ENCODE results near the gene GPR153.

Gene GPR153

DNA sequence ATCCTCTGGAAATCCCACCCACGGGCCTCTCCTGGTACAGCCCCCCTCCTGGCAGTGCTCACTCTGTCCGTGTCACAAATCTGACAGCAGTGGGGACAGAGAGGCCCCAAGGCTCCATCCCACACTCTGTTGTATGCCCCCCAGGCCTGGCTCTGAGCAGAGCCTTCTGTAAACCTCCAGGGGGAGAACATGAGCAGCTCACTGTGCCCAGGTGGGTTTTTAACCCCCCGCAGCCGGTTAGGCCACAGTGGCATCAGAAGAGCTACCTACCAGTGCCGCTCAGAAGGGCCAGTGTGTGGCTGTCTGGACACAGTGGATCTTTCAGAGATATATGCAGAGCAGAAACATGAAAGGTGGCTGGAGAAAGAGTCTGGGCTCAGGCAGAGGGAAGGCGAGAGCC, 12.0 kb upstream of the GPR153 start:
- CTCF ChIA-PET: interaction anchor here (1.0 to 1.1 kb wide), 2 partner anchors 11 to 149 kb away, joined by 3 read pairs; no protein-coding TSS in a partner anchor
- DNase-seq (ENCODE audit: low read depth, low spot score): no peak
- POLR2A ChIA-PET: no interaction called here
- TF ChIP-seq, protein P1, sequence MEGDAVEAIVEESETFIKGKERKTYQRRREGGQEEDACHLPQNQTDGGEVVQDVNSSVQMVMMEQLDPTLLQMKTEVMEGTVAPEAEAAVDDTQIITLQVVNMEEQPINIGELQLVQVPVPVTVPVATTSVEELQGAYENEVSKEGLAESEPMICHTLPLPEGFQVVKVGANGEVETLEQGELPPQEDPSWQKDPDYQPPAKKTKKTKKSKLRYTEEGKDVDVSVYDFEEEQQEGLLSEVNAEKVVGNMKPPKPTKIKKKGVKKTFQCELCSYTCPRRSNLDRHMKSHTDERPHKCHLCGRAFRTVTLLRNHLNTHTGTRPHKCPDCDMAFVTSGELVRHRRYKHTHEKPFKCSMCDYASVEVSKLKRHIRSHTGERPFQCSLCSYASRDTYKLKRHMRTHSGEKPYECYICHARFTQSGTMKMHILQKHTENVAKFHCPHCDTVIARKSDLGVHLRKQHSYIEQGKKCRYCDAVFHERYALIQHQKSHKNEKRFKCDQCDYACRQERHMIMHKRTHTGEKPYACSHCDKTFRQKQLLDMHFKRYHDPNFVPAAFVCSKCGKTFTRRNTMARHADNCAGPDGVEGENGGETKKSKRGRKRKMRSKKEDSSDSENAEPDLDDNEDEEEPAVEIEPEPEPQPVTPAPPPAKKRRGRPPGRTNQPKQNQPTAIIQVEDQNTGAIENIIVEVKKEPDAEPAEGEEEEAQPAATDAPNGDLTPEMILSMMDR (IDR thresholded peaks at IDR 0.05; ENCODE audit: insufficient read depth, low read length, missing control alignments): no peak
- no peak overlapping the region for H3K4me3 ChIP-seq (ENCODE audit: low read depth, low read length)

DNA sequence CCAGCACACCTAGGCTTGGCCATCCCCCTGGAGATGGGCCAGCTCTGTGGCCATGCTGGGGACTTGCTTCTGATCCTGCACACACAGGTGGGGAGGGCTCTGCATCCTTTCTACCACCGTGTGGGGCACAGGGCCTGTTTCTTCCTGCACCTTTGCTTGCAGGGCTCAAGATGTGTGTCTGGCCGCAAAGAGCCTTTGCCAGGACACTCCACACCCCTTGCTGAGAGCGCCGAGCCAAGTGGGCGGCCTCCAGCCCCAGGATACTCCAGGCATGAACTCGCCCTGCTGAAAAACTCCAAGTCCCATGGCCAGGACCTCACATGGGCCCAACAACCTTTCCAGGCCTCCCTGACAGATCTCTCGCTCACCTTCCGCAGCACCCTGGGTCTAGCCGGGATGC, 11.6 kb upstream of the GPR153 start:
- ChIA-PET CTCF (interaction anchor here (1.0 to 1.1 kb wide), 2 partner anchors 12 to 150 kb away, joined by 3 read pairs; no protein-coding TSS in a partner anchor), POLR2A (no interaction called here)
- no peak for DNase-seq (ENCODE audit: low read depth, low spot score)
- TF ChIP-seq, protein P1 (IDR thresholded peaks at IDR 0.05; ENCODE audit: insufficient read depth, low read length, missing control alignments): no peak
- no peak overlapping the region for H3K4me3 ChIP-seq (ENCODE audit: low read depth, low read length)

DNA sequence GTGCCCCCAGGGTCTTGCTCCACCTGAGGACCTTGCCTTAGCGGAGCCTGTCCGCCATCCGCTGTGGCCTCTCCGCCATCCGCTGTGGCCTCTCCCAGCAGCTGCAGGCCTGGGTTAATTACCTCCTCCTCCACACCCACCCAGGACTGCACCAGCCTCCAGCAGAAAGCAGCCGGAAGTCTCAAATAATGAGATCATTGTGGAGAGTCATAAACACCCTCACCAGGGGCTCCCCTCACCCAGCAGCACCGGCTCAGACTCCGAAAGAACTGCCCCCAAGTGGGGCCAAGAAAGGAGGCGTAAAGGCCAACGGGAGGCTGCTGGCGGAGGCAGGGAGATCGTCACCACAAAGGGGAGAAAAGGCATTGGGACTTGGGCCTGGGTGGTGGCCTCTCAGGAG, 10.7 kb upstream of the GPR153 start:
- DNase-seq (ENCODE audit: low read depth, low spot score): no peak
- H3K4me3 ChIP-seq (ENCODE audit: low read depth, low read length): no peak overlapping the region
- ChIA-PET POLR2A (no interaction called here), CTCF (interaction anchor here (0.9 to 1.8 kb wide), 4 partner anchors 8 to 72 kb away, joined by 3 to 11 read pairs (median 3); no protein-coding TSS in a partner anchor)
- TF ChIP-seq, protein P1 (IDR thresholded peaks at IDR 0.05; ENCODE audit: insufficient read depth, low read length, missing control alignments): no peak

DNA sequence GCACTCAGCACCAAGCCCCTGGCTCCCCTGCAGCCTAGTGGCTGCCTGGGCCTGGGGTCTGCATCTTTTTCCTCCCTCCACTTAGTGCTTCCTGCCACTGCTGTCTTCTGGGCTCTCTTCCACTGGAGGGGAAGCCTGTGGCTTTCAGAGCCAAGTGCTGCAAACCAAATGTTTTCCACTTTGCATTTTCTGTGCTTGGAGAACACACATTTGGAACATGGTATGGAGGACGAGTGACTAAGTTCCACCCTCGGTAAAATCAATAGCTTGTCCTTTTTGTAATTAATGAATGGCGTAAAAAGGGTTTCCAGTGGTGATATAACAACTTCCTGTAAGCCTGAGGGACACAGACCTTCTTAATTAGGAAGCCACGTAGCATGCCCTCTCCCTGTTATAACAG, 10.1 kb upstream of the GPR153 start:
- H3K4me3 ChIP-seq (ENCODE audit: low read depth, low read length): no peak overlapping the region
- TF ChIP-seq, protein P1 (IDR thresholded peaks at IDR 0.05; ENCODE audit: insufficient read depth, low read length, missing control alignments): no peak
- no peak for DNase-seq (ENCODE audit: low read depth, low spot score)
- CTCF ChIA-PET: interaction anchor here (0.9 to 1.8 kb wide), 4 partner anchors 9 to 72 kb away, joined by 3 to 11 read pairs (median 3); no protein-coding TSS in a partner anchor
- POLR2A ChIA-PET: no interaction called here

DNA sequence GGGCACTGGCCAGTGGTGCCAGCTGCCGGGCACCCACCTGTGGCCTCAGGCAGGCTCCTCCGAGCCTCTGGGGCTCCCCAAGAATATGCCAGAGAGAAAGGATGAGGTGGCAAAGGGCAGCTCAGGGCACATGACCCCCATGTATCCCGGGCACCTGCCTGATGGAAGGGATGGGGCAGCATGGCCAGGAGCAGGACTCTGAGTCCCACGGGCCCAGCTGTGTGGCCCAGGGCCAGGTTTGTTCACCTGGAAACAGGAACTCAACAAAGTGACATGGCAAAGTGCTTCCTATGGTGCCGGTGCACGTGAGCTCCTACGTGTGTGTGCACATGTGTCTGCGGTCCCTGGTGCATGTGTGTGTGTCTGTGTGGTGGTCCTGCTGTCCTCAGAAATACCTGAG, 9.5 kb upstream of the GPR153 start:
- POLR2A ChIA-PET: no interaction called here
- TF ChIP-seq, protein P1 (IDR thresholded peaks at IDR 0.05; ENCODE audit: insufficient read depth, low read length, missing control alignments): no peak
- DNase-seq (ENCODE audit: low read depth, low spot score): no peak
- CTCF ChIA-PET: interaction anchor here (1.1 to 1.8 kb wide), 2 partner anchors 23 to 47 kb away, joined by 3 to 11 read pairs; no protein-coding TSS in a partner anchor
- H3K4me3 ChIP-seq (ENCODE audit: low read depth, low read length): no peak overlapping the region

DNA sequence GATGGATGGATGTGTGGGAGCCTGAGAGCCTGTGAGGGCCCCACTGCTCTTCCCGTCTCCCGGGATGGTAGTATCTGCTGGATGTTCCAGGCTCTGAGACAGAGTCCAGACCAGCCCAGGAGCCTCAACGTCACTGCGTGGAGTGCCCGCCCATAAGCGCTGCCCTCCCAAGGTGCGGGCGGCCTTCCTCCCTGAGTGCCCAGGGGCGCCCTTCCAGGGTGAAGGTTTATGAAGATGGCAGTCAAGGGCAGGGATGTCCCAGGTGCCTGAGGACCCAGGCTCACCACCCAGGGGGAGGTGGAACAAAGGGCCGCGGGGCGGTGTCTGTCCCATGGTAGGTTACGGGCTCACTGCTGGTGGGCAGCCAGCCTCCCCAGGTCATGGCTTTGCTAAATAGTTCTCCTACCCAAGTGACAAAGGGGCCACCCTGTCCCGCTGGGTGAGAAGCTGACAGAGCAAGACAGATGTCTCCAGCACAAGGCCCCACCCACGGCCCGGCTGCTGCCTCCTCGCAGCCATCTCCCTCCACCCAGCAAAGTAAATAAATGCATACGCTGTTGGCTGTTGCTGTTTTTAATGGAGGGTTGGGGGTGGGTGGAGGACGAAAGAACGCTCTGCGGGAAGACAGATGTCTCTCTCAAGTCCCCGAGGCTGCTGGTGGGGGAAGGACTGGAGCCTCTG, 9.0 kb upstream of the GPR153 start:
- no peak overlapping the region for H3K4me3 ChIP-seq (ENCODE audit: low read depth, low read length)
- no peak for DNase-seq (ENCODE audit: low read depth, low spot score)
- ChIA-PET POLR2A (no interaction called here), CTCF (interaction anchor here (1.8 kb wide), 1 partner anchor 23 kb away, joined by 11 read pairs; no protein-coding TSS in a partner anchor)
- TF ChIP-seq, protein P1 (IDR thresholded peaks at IDR 0.05; ENCODE audit: insufficient read depth, low read length, missing control alignments): no peak

Measured in AG04449 (cell line).